Right ventricle myocardium superior (tissue), 1 donor: ENCODE results near the gene WSCD1. TPM values are rescaled to one million over a fixed set of nuclear protein-coding genes. Genes with fewer than 3 reads are reported as not detected.
A peak's percentile ranks its signal among the peaks of the same experiment; 100 is the strongest.

Source experiments
- ATAC-seq: fragments of 200-7000 bp; cut with Tn5 transposase; one replicate; pipeline ENCODE4 v1.9.1; 2020; ENCODE audit warnings: mild to moderate bottlenecking; ENCODE audit not compliant: poor library complexity
- DNase-seq: peaks from one replicate; pipeline ENCODE4 v3.0.0-alpha.2; 2020
- intact Hi-C: fragments of 100-400 bp; cut with DNase I; formaldehyde crosslinking; loops from one replicate; pipeline ENCODE4 v1.11.2; 2022
- total RNA-seq: library from RNA; stranded (reverse); fragmentation: NEBNext Ultra II Directional; extraction: Animal tissue kit (Norgen Biotek cat#: 25700); gene quantifications from one replicate; pipeline ENCODE4 v1.2.1, GENCODE V29; 2021
- donor health status: DM: no; HTN: yes; CAD: no; lungs with severe emphysema.

WSCD1 gene
- total RNA-seq, 1 donor from 2014 or later: 11.2 TPM

DNA sequence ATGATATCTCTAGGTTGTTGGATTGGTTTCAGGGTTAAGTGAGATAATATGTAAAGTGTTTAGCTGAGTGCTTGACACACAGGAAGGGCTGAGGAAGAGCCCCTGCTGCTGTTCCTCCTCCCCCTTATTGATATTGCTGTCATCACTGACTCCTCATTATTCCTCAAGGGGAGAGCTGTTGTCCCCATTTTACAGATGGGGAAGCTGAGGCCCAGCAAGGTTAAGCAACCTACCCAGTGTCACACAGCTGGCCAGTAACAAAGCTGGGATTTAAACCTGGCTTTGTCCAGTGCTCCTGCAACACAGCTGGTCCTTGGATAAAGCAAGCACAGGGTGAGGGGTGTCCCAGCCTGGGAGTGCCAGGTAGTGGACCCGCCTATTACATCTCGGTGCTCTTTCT is 9.8 kb downstream of the WSCD1 start:
- intact Hi-C loops: no loop called here
- DNase-seq (no peak), ATAC-seq (no peak)

DNA sequence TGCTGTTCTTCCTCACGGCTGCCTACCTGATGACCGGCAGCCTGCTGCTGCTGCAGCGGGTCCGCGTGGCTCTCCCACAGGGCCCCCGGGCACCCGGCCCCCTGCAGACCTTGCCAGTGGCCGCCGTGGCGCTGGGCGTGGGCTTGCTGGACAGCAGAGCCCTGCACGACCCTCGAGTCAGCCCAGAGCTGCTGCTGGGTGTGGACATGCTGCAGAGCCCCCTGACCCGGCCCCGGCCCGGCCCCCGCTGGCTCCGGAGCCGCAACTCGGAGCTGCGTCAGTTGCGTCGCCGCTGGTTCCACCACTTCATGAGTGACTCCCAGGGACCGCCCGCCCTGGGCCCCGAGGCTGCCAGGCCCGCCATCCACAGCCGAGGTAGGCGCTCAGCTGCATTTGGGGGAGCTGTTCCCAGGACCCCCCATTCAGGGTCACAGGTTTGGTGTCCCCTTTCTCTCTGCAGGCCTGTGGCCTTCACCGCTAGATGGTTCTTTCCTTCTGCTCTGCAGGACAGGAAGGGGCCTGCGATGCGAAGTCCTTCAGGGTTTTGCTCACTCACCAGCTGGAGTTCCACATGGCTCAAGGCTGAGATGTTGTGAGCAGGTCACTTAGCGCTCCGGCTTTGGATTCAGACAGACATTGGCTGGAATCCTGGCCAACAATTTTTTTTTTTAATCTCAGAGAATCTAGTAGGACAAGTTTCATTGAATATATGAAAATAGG is 10.7 kb downstream of the WSCD1 start:
- DNase-seq: no peak

DNA sequence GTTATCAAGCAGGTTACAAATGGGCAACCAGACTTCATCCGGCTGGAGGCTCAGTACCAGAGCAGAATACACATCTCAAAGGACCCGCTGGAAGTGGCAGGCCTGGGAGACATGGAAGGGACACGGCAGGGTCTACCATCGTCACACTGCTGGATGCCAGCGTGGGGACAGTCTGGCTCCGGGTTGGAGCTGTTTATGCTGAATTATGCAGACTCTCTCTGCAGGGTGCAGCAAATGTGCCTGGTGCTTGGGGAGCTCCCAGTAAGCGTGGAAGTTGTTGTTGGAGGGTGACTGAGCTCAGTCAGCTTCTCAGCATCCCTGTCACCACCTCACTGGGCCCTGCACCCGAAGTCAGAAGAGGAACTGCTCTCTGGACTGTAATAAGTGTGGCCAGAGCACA is 12.2 kb downstream of the WSCD1 start:
- DNase-seq (no peak), ATAC-seq (no peak)
- intact Hi-C loops: no loop called here

More for the DNA sequence above, 10.7 kb downstream of the WSCD1 start:
- intact Hi-C loops: no loop called here
- ATAC-seq: no peak

GRCh38 chr17:6084311-6085161 is 14.4 kb downstream of the WSCD1 start:
- intact Hi-C loops: no loop called here
- DNase-seq (no peak), ATAC-seq (no peak)

DNA sequence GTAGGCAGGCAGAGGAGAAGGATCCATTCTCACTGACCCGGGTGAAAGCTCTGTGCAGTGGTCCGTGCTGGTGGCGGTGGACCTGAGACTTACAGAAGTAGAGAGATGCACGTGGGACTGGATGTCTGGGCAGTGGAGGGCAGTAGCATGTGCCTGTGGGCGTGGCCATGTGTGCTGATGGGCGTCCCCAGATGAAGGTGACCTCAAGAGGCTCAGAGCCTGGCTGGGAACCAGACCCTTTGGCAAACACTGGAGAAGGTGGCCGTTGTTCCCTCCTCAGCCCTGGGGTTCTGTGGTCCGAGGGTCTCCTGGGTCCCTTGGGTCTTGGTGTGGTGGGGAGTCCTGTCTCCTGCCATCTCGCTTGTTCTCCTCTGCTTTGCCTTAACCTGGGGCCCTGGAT is 15.6 kb downstream of the WSCD1 start:
- intact Hi-C loops: no loop called here
- ATAC-seq (no peak), DNase-seq (no peak)

DNA sequence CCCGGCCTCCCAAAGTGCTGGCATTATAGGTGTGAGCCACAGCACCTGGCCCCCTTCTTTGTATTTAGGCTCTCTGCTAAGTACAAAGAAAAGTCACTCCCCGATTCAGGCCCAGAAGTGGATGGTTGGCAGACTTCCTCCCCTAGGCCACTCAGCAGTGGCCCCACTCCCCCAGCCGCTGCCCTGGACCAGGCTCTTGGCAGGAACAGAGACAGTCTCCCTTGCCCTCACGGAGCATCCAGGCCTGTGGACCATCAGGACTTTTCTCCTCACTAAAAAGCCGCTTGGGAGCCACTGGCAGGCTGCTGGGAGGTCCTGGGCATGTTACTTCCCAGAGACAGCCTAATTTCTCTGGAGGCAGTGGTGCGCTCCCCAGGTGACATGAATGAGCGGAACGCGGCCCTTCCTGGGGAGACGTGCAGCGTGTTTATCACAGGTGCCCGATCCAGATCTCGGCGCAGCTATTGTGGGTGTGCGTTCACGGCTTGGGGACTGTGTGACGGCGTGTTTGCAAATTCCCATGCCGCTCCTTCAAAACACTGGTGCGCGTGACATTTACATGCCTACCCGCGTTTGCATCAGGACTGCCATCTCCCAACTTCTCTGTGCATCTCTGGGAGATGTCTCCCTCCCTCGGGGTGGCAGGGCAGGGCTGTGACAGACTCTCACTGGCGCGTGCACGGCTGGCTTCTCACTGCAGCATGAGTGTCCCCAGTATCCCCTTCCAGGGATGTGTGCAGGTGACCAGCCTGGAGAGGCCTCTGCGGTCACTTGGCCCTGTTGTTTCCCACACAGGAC is 16.6 kb downstream of the WSCD1 start:
- intact Hi-C loops: no loop called here
- DNase-seq: no peak
- no peak for ATAC-seq

DNA sequence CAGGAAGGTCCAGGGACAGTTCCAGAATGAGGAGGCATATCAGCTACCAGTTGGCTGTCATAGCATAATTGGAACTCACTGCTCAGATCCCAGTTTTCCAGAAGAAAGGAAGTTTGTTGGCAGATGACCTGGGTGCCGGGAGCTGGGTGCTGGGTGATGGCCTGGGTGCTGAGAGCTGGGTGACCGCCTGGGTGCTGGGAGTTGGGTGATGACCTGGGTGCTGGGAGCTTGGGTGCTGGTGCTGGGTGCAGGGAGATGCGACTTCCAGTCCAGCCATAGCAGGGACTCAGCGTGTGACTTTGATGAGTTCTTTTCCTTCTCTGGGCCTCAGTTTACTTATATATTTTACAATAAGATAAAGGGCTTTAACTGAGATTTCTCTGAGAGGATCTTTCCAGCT is 18.0 kb downstream of the WSCD1 start:
- intact Hi-C loops: no loop called here
- no peak for ATAC-seq

DNA sequence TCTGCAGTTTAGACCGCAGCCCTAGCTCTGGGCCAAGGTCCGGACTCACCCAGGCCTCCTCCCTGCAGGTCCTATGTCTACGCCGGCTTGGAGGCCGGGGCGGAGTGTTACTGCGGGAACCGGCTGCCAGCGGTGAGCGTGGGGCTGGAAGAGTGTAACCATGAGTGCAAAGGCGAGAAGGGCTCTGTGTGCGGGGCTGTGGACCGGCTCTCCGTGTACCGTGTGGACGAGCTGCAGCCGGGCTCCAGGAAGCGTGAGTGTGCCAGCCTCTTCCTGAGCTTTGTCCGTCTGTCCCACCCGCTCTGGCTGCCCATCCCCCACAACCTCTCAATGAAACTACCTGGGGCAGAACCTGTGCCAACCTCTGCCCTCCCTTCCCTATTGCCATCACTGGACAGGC is 20.1 kb downstream of the WSCD1 start:
- DNase-seq: no peak
- ATAC-seq: no peak
- intact Hi-C loops: no loop called here

More for the DNA sequence above, 18.0 kb downstream of the WSCD1 start:
- DNase-seq: no peak

GRCh38 chr17:6092182-6092902 is 22.2 kb downstream of the WSCD1 start:
- ATAC-seq: no peak
- DNase-seq: no peak
- intact Hi-C loops: no loop called here

DNA sequence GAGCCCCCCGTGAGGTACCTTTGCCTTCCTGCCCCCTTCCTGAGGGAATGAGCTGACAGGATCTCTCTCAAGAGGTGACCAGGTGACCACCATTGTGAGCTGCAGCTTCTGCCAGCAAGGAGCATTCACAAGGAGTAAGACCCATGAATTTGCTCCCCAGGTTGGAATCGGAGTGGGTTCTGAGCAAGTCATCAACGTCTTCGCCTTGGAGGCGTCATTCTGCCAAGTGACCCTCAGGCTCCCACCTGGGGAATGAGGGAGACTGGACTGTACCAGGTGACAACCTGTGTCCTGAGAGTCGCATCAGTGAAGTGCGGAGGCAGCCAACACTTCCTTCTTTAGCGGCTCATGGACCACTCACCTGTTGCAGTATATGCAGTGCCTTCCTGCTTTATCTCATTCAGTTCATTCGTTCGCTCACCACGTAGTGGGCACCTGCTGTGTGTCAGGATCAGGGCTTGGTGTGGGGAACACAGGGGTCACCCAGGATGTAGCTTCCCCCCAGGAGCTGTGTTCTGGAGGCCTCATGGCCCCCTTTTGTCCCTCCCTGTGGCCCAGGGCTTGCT is 22.8 kb downstream of the WSCD1 start:
- intact Hi-C loops: no loop called here
- DNase-seq: no peak
- no peak for ATAC-seq

DNA sequence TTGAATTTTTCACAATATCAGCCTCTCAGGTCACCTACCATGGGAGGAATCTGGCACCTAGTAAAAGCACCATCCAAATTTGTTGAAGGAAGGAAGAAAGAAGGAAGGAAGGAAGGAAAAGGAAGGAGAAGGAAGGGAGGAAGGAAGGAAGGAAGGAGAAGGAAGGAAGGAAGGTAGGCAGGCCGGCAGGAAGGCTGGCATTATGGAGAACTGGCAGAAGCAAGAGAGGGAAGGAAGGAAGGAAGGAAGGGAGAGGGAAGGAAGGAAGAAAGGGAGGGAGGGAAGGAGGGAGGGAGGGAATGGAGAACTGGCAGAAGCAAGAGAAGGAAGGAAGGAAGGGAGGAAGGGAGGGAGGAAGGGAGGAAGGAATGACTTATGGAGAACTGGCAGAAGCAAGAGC is 24.3 kb downstream of the WSCD1 start:
- DNase-seq (no peak), ATAC-seq (no peak)
- intact Hi-C loops: no loop called here

GRCh38 chr17:6094926-6095325 is 24.7 kb downstream of the WSCD1 start:
- ATAC-seq: no peak
- no peak for DNase-seq
- intact Hi-C loops: no loop called here

- ATAC-seq (no peak), DNase-seq (no peak)
- intact Hi-C loops: no loop called here
Observed at GRCh38 chr17:6095501-6095900, 25.3 kb downstream of the WSCD1 start.

DNA sequence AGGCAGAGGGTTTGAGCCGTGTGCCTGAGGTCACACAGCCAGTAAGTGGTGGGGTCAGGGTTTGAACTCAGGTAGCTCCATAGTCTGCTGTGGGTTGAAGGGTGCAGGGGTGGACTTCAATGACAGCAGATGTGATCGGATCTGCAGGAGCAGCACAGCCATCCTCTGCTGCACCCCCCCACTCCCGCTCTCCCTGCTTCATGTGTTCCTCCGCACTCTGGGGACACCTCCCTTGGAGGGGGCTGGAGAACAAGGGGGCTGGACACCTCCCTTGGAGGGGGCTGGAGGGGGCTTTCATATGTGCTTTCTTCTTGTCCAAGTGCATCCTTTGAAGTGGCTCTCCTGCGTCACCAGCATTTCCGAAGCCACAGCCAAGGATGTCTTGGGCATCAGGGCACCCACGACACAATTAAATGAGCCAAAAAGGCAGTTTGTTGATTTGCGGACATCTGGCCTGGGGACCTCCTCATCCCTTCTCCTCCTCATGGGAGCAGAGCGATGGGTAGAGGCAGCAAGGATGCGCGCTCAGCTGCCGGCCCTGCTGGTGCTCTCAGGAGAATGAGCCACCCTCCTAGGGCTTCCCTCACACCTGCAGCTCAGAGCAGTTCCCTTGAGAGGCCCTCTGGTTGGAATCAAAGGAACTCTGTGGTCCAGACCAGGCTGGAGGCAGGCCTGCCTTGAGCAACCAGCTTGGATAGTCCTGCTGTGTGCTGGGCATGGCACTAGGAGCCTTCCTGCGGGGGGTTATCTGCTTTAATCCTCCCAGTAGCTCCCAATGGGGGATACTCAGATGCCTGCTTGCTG is 26.2 kb downstream of the WSCD1 start:
- DNase-seq (no peak), ATAC-seq (no peak)
- intact Hi-C loops: no loop called here

- DNase-seq (no peak), ATAC-seq (no peak)
- intact Hi-C loops: no loop called here
Observed at GRCh38 chr17:6097005-6097279, 26.8 kb downstream of the WSCD1 start.

DNA sequence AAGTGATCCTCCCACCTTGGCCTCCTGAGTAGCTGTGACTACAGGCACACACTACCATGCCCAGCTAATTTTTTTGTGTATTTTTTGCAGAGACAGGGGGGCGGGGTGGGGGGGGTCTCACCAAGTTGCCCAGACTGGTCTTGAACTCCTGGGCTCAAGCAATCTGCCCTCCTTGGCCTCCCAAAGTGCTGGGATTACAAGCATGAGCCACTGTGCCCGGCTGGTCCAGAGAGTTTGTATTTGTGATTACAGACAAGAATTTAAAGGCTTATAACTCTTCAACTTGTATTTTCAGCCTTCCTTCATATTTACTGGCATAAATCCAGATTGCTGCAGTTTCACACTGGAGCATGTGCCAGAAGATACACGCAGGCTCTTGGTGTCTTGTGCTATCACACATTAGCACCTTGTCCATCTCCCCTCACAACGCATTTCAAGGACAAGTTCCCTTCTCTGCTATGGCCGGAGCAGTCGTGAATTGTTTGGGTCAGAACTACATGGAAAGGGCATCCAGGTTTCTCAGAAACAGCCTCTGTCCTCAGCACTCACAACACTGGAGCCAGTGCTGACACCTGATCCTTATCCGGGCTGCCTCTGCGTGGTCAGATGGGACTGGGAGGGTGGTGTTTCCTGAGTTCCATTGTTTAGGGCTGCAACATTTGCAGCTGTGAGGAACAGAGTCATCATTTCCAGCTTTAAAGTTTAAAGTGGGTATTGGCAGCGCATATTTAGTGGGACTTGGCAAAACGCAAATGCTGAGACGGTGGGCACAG is 28.1 kb downstream of the WSCD1 start:
- intact Hi-C loops: no loop called here

GRCh38 chr17:6098823-6099180 is 28.6 kb downstream of the WSCD1 start:
- ATAC-seq (no peak), DNase-seq (no peak)
- intact Hi-C loops: no loop called here

More for the DNA sequence above, 28.1 kb downstream of the WSCD1 start:
- DNase-seq (peak; percentile 2), ATAC-seq (peak; percentile 39)
